ENCODE results near the gene C10orf71.

Gene C10orf71

GRCh38 chr10:49289480-49289879, 9.5 kb upstream of the C10orf71 start:
- H3K4me3 Mint-ChIP-seq: no peak overlapping the region
- ATAC-seq (replicated peaks; ENCODE audit: extremely low read depth, poor library complexity, severe bottlenecking) (no peak), DNase-seq (ENCODE audit: low spot score in 2 of 2) (no peak)
- peaks cover 16% of the 10 kb centered on the region for H3K27me3 Mint-ChIP-seq
- no peaks in the 10 kb centered on the region for H3K9me3 Mint-ChIP-seq
- H3K4me1 Mint-ChIP-seq: no peaks in the 10 kb centered on the region
- H3K36me3 Mint-ChIP-seq (ENCODE audit: insufficient read depth): no peaks in the 10 kb centered on the region
- no peak overlapping the region for H3K27ac Mint-ChIP-seq (ENCODE audit: low read depth)

GRCh38 chr10:49290131-49290530, 8.8 kb upstream of the C10orf71 start:
- no peak for DNase-seq (ENCODE audit: low spot score in 2 of 2)
- H3K36me3 Mint-ChIP-seq (ENCODE audit: insufficient read depth): no peaks in the 10 kb centered on the region
- H3K4me3 Mint-ChIP-seq: no peak overlapping the region
- ATAC-seq (replicated peaks; ENCODE audit: extremely low read depth, poor library complexity, severe bottlenecking): no peak
- H3K9me3 Mint-ChIP-seq: no peaks in the 10 kb centered on the region
- H3K27me3 Mint-ChIP-seq: peaks cover 16% of the 10 kb centered on the region
- no peak overlapping the region for H3K27ac Mint-ChIP-seq (ENCODE audit: low read depth)
- H3K4me1 Mint-ChIP-seq: no peaks in the 10 kb centered on the region

- H3K9me3 Mint-ChIP-seq: no peaks in the 10 kb centered on the region
These were observed 8.4 kb upstream of the C10orf71 start for GRCh38 chr10:49290607-49291006.

GRCh38 chr10:49292565-49293207, 6.3 kb upstream of the C10orf71 start:
- no peak for DNase-seq (ENCODE audit: low spot score in 2 of 2)
- Mint-ChIP-seq H3K27ac (ENCODE audit: low read depth) (no peak overlapping the region), H3K4me3 (no peak overlapping the region), H3K4me1 (no peaks in the 10 kb centered on the region), H3K27me3 (peaks cover 16% of the 10 kb centered on the region), H3K36me3 (ENCODE audit: insufficient read depth) (no peaks in the 10 kb centered on the region), H3K9me3 (no peaks in the 10 kb centered on the region)
- no peak for ATAC-seq (replicated peaks; ENCODE audit: extremely low read depth, poor library complexity, severe bottlenecking)

More at GRCh38 chr10:49290607-49291006, 8.4 kb upstream of the C10orf71 start:
- Mint-ChIP-seq H3K4me1 (no peaks in the 10 kb centered on the region), H3K27ac (ENCODE audit: low read depth) (no peak overlapping the region), H3K27me3 (peaks cover 16% of the 10 kb centered on the region), H3K36me3 (ENCODE audit: insufficient read depth) (no peaks in the 10 kb centered on the region), H3K4me3 (no peak overlapping the region)
- DNase-seq (ENCODE audit: low spot score in 2 of 2) (no peak), ATAC-seq (replicated peaks; ENCODE audit: extremely low read depth, poor library complexity, severe bottlenecking) (no peak)

DNA sequence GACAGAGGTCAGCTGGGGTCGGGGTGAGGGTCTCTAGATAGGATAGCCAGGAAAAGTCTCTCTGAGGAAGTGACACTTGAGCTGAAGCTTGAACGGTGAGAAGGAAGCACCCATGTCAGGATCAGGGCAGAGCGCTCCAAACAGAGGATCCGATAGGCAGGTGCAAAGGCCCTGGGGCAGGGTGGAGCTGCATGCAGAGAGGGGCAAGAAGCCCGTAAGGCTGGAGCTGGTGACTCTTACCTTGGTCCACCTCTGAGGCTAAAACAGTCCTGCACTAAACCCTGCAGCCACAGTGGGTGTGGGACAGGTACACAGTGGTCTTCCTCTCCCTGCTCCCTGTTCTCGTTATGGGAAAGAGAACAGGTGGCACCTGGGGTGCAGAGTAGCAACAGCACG, 5.8 kb upstream of the C10orf71 start:
- Mint-ChIP-seq H3K27me3 (peaks cover 16% of the 10 kb centered on the region), H3K27ac (ENCODE audit: low read depth) (no peak overlapping the region), H3K4me1 (no peaks in the 10 kb centered on the region), H3K9me3 (no peaks in the 10 kb centered on the region), H3K36me3 (ENCODE audit: insufficient read depth) (no peaks in the 10 kb centered on the region), H3K4me3 (no peak overlapping the region)
- DNase-seq (ENCODE audit: low spot score in 2 of 2): no peak
- no peak for ATAC-seq (replicated peaks; ENCODE audit: extremely low read depth, poor library complexity, severe bottlenecking)

GRCh38 chr10:49294731-49295130, 4.2 kb upstream of the C10orf71 start:
- no peak for ATAC-seq (replicated peaks; ENCODE audit: extremely low read depth, poor library complexity, severe bottlenecking)

GRCh38 chr10:49295297-49295696, 3.7 kb upstream of the C10orf71 start:
- no peaks in the 10 kb centered on the region for H3K9me3 Mint-ChIP-seq
- H3K27ac Mint-ChIP-seq (ENCODE audit: low read depth): no peak overlapping the region
- no peaks in the 10 kb centered on the region for H3K36me3 Mint-ChIP-seq (ENCODE audit: insufficient read depth)
- H3K27me3 Mint-ChIP-seq: peaks cover 16% of the 10 kb centered on the region
- H3K4me1 Mint-ChIP-seq: no peaks in the 10 kb centered on the region
- H3K4me3 Mint-ChIP-seq: no peak overlapping the region
- ATAC-seq (replicated peaks; ENCODE audit: extremely low read depth, poor library complexity, severe bottlenecking) (no peak), DNase-seq (ENCODE audit: low spot score in 2 of 2) (no peak)

More at GRCh38 chr10:49294731-49295130, 4.2 kb upstream of the C10orf71 start:
- H3K4me3 Mint-ChIP-seq: no peak overlapping the region
- peaks cover 16% of the 10 kb centered on the region for H3K27me3 Mint-ChIP-seq
- H3K36me3 Mint-ChIP-seq (ENCODE audit: insufficient read depth): no peaks in the 10 kb centered on the region
- DNase-seq (ENCODE audit: low spot score in 2 of 2): no peak
- H3K27ac Mint-ChIP-seq (ENCODE audit: low read depth): no peak overlapping the region
- H3K9me3 Mint-ChIP-seq: no peaks in the 10 kb centered on the region
- no peaks in the 10 kb centered on the region for H3K4me1 Mint-ChIP-seq

- Mint-ChIP-seq H3K36me3 (ENCODE audit: insufficient read depth) (no peaks in the 10 kb centered on the region), H3K4me3 (no peak overlapping the region), H3K27ac (ENCODE audit: low read depth) (no peak overlapping the region), H3K9me3 (no peaks in the 10 kb centered on the region), H3K27me3 (peaks cover 10% of the 10 kb centered on the region), H3K4me1 (no peaks in the 10 kb centered on the region)
- DNase-seq (ENCODE audit: low spot score in 2 of 2): no peak
- no peak for ATAC-seq (replicated peaks; ENCODE audit: extremely low read depth, poor library complexity, severe bottlenecking)
These were observed 2.6 kb upstream of the C10orf71 start for GRCh38 chr10:49296382-49296781.

DNA sequence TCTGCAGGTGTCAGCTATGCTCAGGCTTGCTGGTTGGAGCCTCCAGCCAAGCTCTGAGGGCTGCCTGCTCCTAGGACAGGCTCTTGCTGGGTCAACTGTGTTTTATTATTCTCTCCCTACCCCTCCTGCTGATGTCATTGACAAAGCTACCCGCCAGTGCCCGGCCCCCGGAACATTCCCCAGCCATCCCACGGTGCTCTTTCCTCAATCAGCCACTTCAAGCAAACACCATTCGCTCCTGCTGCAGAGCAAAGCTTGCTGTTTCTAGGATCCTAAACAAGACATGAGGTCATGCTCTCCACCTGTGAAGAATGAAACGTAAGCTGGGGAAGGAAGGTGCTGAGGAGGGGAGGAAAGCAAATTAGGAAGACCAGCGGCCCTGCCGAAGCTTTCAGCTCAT, 2.1 kb upstream of the C10orf71 start:
- no peak for ATAC-seq (replicated peaks; ENCODE audit: extremely low read depth, poor library complexity, severe bottlenecking)
- no peaks in the 10 kb centered on the region for H3K9me3 Mint-ChIP-seq
- no peak for DNase-seq (ENCODE audit: low spot score in 2 of 2)
- no peaks in the 10 kb centered on the region for H3K4me1 Mint-ChIP-seq
- peaks cover 6% of the 10 kb centered on the region for H3K27me3 Mint-ChIP-seq
- H3K27ac Mint-ChIP-seq (ENCODE audit: low read depth): no peak overlapping the region
- no peaks in the 10 kb centered on the region for H3K36me3 Mint-ChIP-seq (ENCODE audit: insufficient read depth)
- H3K4me3 Mint-ChIP-seq: no peak overlapping the region

DNA sequence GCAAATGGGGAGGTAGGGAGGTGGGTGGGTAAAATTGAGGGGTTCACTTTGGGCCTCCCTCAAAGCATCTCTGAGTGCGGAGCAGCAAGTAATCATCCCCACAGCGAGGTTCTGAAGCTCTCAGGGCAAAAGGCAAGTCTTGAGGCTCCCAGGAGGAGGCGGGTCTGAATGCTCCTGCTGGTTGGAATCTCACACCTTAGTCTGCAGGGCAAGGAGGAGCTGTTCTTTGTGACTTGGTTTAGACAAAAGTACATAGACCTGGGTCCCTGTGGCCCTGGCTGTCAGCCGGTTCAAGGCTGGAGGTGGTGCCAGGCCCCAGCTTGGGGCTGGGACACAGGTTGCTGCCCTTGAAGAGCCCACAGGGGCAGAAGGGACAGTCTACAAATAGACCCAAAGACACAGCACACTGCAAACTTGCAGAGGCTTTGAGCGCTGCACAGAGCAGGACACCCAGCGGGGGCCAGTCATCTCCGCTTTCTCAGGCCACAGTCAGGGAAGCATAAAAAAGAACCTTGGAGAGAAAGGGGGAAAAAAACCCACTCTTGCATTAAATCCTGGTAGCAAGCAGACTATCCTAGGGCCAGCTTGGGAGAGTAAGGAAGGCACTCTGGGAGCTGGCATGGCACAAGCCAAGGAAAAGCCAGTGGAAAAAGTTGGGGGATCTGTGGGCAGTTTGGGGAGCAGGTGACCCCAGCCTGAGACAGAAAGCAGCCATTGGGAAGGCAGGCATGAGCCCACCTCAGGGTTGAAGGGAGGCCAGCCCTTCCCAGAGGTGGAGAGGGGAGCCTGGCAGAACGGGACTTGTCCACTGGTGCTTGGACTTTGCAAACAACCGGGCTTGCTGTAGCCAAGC, 926 bp upstream of the C10orf71 start:
- Mint-ChIP-seq H3K27me3 (no peaks in the 10 kb centered on the region), H3K36me3 (ENCODE audit: insufficient read depth) (no peaks in the 10 kb centered on the region), H3K4me1 (no peaks in the 10 kb centered on the region), H3K27ac (ENCODE audit: low read depth) (no peak overlapping the region), H3K4me3 (no peak overlapping the region), H3K9me3 (no peaks in the 10 kb centered on the region)
- ATAC-seq (replicated peaks; ENCODE audit: extremely low read depth, poor library complexity, severe bottlenecking) (no peak), DNase-seq (ENCODE audit: low spot score in 2 of 2) (no peak)

DNA sequence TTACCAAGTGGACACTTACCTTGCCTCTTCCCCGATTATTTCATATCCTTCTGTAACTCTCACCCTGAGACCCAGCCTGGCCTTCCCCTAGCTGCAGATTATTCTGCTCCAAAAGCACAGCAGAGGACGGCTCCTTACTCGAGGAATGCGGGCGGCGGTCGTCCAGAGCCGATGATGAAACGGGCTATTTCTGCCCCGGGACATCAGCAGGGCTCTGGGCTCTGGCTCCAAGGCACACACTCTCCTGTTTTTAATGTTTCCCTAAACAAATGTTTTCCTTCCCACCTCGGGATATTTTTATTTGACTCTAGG, 343 bp upstream of the C10orf71 start:
- H3K36me3 Mint-ChIP-seq (ENCODE audit: insufficient read depth): no peaks in the 10 kb centered on the region
- no peak overlapping the region for H3K27ac Mint-ChIP-seq (ENCODE audit: low read depth)
- H3K4me3 Mint-ChIP-seq: no peak overlapping the region
- no peaks in the 10 kb centered on the region for H3K4me1 Mint-ChIP-seq
- ATAC-seq (replicated peaks; ENCODE audit: extremely low read depth, poor library complexity, severe bottlenecking) (no peak), DNase-seq (ENCODE audit: low spot score in 2 of 2) (no peak)
- no peaks in the 10 kb centered on the region for H3K9me3 Mint-ChIP-seq
- H3K27me3 Mint-ChIP-seq: no peaks in the 10 kb centered on the region

- no peaks in the 10 kb centered on the region for H3K9me3 Mint-ChIP-seq
- H3K27ac Mint-ChIP-seq (ENCODE audit: low read depth): no peak overlapping the region
- ATAC-seq (replicated peaks; ENCODE audit: extremely low read depth, poor library complexity, severe bottlenecking) (no peak), DNase-seq (ENCODE audit: low spot score in 2 of 2) (no peak)
- H3K4me1 Mint-ChIP-seq: no peaks in the 10 kb centered on the region
- H3K36me3 Mint-ChIP-seq (ENCODE audit: insufficient read depth): no peaks in the 10 kb centered on the region
- H3K27me3 Mint-ChIP-seq: no peaks in the 10 kb centered on the region
- no peak overlapping the region for H3K4me3 Mint-ChIP-seq
These were observed 808 bp downstream of the C10orf71 start for GRCh38 chr10:49299816-49300139.

GRCh38 chr10:49300140-49300974, 1.4 kb downstream of the C10orf71 start:
- Mint-ChIP-seq H3K27me3 (no peaks in the 10 kb centered on the region), H3K4me3 (no peak overlapping the region), H3K27ac (ENCODE audit: low read depth) (no peak overlapping the region), H3K9me3 (no peaks in the 10 kb centered on the region), H3K36me3 (ENCODE audit: insufficient read depth) (no peaks in the 10 kb centered on the region), H3K4me1 (no peaks in the 10 kb centered on the region)
- DNase-seq (ENCODE audit: low spot score in 2 of 2) (no peak), ATAC-seq (replicated peaks; ENCODE audit: extremely low read depth, poor library complexity, severe bottlenecking) (no peak)
